Mesenchymal stem cell (in vitro differentiated cells and primary cell): ENCODE data around the gene OR3A1.
"Not testable (repeated sequence)": the region's sequence is repeated elsewhere in the genome, so short reads cannot be mapped to it uniquely, and the experiment has no call there.

ENCODE experiments used
- DNase-seq: peaks from one replicate; pipeline ENCODE4 v3.0.0-alpha.2; 2013
- H2AFZ ChIP-seq: one replicate; pipeline ENCODE4 v1.6.1; 2013; ENCODE audit warnings: low read depth, mild to moderate bottlenecking, control low read depth, inconsistent platforms, low read length, moderate library complexity
- H2AK5ac ChIP-seq: 2 replicates; pipeline ENCODE4 v1.6.1; 2013; ENCODE audit warnings: low read length, moderate library complexity, mild to moderate bottlenecking, inconsistent platforms; ENCODE audit not compliant: severe bottlenecking
- H2BK120ac ChIP-seq: one replicate; pipeline ENCODE4 v1.6.1; 2013; ENCODE audit warnings: low read depth, mild to moderate bottlenecking, inconsistent platforms, low read length, moderate library complexity
- H2BK12ac ChIP-seq, 2 experiments: one replicate each; pipeline ENCODE4 v1.6.1; 2013; ENCODE audit warnings: inconsistent platforms in 2 of 2, low read length in 2 of 2, mild to moderate bottlenecking in 2 of 2, moderate library complexity in 2 of 2, control low read depth in 1 of 2
- H2BK15ac ChIP-seq: one replicate; pipeline ENCODE4 v1.6.1; 2013; ENCODE audit warnings: mild to moderate bottlenecking, low read depth, inconsistent platforms; ENCODE audit not compliant: poor library complexity, severe bottlenecking
- H2BK5ac ChIP-seq: 2 replicates; pipeline ENCODE4 v1.6.1; 2013; ENCODE audit warnings: low read depth, mild to moderate bottlenecking, low read length, control low read depth, inconsistent platforms; ENCODE audit not compliant: poor library complexity, severe bottlenecking
- H3K14ac ChIP-seq, 2 experiments: one replicate each; pipeline ENCODE4 v1.6.1; 2013; ENCODE audit warnings: inconsistent platforms in 2 of 2, low read length in 2 of 2, control low read depth in 1 of 2, mild to moderate bottlenecking in 1 of 2, moderate library complexity in 1 of 2
- H3K18ac ChIP-seq, 2 experiments: one replicate each; pipeline ENCODE4 v1.6.1; 2013; ENCODE audit warnings: inconsistent platforms in 2 of 2, low read length in 2 of 2, control low read depth in 1 of 2, low read depth in 1 of 2, mild to moderate bottlenecking in 1 of 2
- H3K23ac ChIP-seq, 2 experiments: one replicate each; pipeline ENCODE4 v1.6.1; 2013; ENCODE audit warnings: inconsistent platforms in 2 of 2, low read length in 2 of 2, mild to moderate bottlenecking in 2 of 2, moderate library complexity in 2 of 2, control low read depth in 1 of 2
- H3K27ac ChIP-seq: 2 replicates; pipeline ENCODE4 v1.5.1; 2013; ENCODE audit warnings: mild to moderate bottlenecking, moderate library complexity, low read length, control low read depth, inconsistent platforms; ENCODE audit not compliant: poor library complexity, severe bottlenecking
- H3K27me3 ChIP-seq, 2 experiments: 2 replicates each; pipeline versions ENCODE4 v1.6.1 to v1.7.0; 2013; ENCODE audit warnings: low read length in 2 of 2, mild to moderate bottlenecking in 2 of 2, moderate library complexity in 2 of 2, control low read depth in 1 of 2, inconsistent platforms in 1 of 2; ENCODE audit not compliant: control insufficient read depth in 1 of 2, insufficient read depth in 1 of 2
- H3K36me3 ChIP-seq, 2 experiments: 2 replicates each; pipeline versions ENCODE4 v1.6.1 to v1.7.0; 2013; ENCODE audit warnings: low read length in 2 of 2, control low read depth in 1 of 2, inconsistent platforms in 1 of 2, low read depth in 1 of 2, mild to moderate bottlenecking in 1 of 2; ENCODE audit not compliant: insufficient read depth in 2 of 2, control insufficient read depth in 1 of 2
- H3K4ac ChIP-seq, 2 experiments: one replicate each; pipeline ENCODE4 v1.6.1; 2013; ENCODE audit warnings: inconsistent platforms in 2 of 2, low read length in 2 of 2, mild to moderate bottlenecking in 2 of 2, moderate library complexity in 2 of 2, control low read depth in 1 of 2, low read depth in 1 of 2
- H3K4me1 ChIP-seq: 2 replicates; pipeline ENCODE4 v1.6.1; 2013; ENCODE audit warnings: low read depth, low read length, control low read depth; ENCODE audit not compliant: control insufficient read depth, insufficient read depth
- H3K4me2 ChIP-seq: 2 replicates; pipeline ENCODE4 v1.6.1; 2013; ENCODE audit warnings: low read length, mild to moderate bottlenecking, inconsistent platforms; ENCODE audit not compliant: poor library complexity, severe bottlenecking
- H3K4me3 ChIP-seq, 2 experiments: 2 replicates each; pipeline versions ENCODE4 v1.5.1 to v1.7.0; 2013; ENCODE audit warnings: low read length in 2 of 2, mild to moderate bottlenecking in 2 of 2, control low read depth in 1 of 2, low read depth in 1 of 2; ENCODE audit not compliant: insufficient read depth in 1 of 2
- H3K79me1 ChIP-seq: replicated peaks from 2 replicates; pipeline ENCODE4 v1.6.1; 2013; ENCODE audit warnings: mild to moderate bottlenecking, control low read depth, low read length, inconsistent platforms; ENCODE audit not compliant: poor library complexity, severe bottlenecking
- H3K9ac ChIP-seq: 2 replicates; pipeline ENCODE4 v1.7.0; 2013; ENCODE audit warnings: mild to moderate bottlenecking, low read length, moderate library complexity
- H3K9me3 ChIP-seq: 2 replicates; pipeline ENCODE4 v1.7.0; 2013; ENCODE audit warnings: mild to moderate bottlenecking, low read length; ENCODE audit not compliant: control insufficient read depth
- H4K8ac ChIP-seq: one replicate; pipeline ENCODE4 v1.6.1; 2013; ENCODE audit warnings: inconsistent platforms, mild to moderate bottlenecking, low read length, moderate library complexity
- H4K91ac ChIP-seq: one replicate; pipeline ENCODE4 v1.6.1; 2013; ENCODE audit warnings: mild to moderate bottlenecking, low read length, inconsistent platforms
- WGBS: methylation state at CpG from one replicate; pipeline ENCODE4 v1.1.7; 2013; ENCODE audit warnings: mixed read lengths; 5-methylcytosine and 5-hydroxymethylcytosine counted together

OR3A1 gene

GRCh38 chr17:3241044-3241443 is 57.1 kb downstream of the OR3A1 start:
- not testable (repeated sequence) for H3K14ac ChIP-seq, H4K91ac ChIP-seq, H3K4me2 ChIP-seq, H2BK15ac ChIP-seq, H3K27ac ChIP-seq, H3K27me3 ChIP-seq, H3K79me1 ChIP-seq, H2BK5ac ChIP-seq, H2AK5ac ChIP-seq, H3K9ac ChIP-seq, H3K9me3 ChIP-seq, H3K4ac ChIP-seq, H3K36me3 ChIP-seq, DNase-seq, H2BK120ac ChIP-seq, H2AFZ ChIP-seq, H3K4me3 ChIP-seq, H2BK12ac ChIP-seq, H3K18ac ChIP-seq, H4K8ac ChIP-seq, H3K4me1 ChIP-seq, H3K23ac ChIP-seq
- no CpG with 5 or more reads among the region's 1 CpG for WGBS
